Measurements from ENCODE around the gene SELENOP.

The SELENOP gene

DNA sequence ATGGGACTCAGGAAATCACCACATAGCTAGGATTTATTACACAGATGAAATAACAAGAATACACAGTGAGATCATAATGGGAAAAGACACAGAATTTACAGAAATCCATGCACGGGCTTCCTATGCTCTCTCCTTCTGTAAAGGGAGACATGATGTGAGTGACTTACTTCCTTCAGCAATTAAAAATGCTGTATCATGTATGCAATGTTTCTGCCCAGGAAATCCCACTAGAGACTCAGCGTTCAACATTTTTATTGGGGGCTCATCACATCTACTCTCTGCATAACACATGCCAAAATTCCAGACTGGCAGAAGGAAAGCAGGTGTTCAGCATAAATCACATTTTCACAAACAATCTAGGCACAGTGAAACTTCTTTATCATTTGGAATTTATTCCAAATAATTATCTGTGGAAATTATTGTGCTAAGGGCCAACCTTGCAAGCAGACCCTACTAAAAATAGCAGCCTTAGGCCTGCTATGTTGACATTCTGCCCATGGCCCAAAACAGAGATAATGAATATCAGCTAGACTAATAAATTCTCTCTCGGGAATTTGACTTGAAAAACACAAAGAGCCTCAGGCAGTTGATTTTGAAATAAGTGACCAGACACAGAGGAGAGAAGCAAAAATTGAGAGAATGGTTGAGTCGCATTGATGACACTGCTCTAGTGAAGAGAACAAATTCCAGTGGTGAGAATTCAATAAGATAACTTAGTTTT lies 31.4 kb upstream of the SELENOP start:
- H3K27ac ChIP-seq (ENCODE audit: low read length): no peak overlapping the region

DNA sequence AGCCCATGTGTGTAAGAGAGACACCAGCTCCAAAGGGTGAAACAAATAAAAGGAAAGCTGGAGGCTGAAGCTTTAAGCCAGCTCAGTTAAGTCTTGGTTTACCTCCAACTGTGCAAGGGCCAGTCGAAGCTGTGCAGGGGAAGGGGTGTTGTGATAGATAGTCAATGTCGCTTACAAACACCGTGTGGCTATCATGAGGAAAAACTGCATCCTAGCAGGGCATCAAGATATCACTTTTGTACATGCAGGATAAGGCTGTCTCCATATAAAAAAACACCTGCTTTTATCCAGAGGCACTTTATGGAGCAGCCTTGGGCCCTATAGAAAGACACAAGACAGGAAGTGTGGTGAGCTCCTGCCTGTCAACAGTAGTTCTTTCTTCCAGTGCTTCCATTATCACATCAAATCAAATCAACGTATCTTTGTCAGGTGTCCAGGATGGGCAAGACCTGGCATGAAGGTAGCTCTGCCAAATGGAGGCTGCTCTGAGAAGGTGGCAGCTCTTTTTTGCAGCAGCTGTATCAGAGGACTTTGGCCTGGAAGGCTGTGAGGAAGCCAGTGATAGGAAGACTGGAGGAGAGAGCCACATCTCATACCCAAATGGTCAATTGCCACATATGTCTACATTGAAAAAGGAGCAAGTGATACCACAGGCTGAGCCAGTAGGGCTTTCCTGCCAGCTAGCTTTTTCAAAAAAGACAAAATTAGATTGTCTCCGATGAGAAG lies 29.3 kb upstream of the SELENOP start:
- no peaks in the 10 kb centered on the region for H3K36me3 ChIP-seq (ENCODE audit: control insufficient read depth in 1 of 2, insufficient read depth in 2 of 2, low read length in 2 of 2)
- no peaks in the 10 kb centered on the region for H3K9me3 ChIP-seq (ENCODE audit: control insufficient read depth in 1 of 2, low read length in 2 of 2)
- peaks cover 3 to 7% of the 10 kb centered on the region in 2 donors for H3K4me1 ChIP-seq (ENCODE audit: control insufficient read depth in 1 of 2, insufficient read depth in 2 of 2, low read length in 2 of 2)
- H3K27ac ChIP-seq (ENCODE audit: low read length): peak overlapping the region; percentile 35
- no peak overlapping the region for H3K4me3 ChIP-seq (ENCODE audit: low read depth in 1 of 2, low read length in 2 of 2)
- no peaks in the 10 kb centered on the region for H3K27me3 ChIP-seq (ENCODE audit: low read depth, low read length)

More for the DNA sequence above, 31.4 kb upstream of the SELENOP start:
- H3K27me3 ChIP-seq (ENCODE audit: low read depth, low read length): no peaks in the 10 kb centered on the region
- no peak overlapping the region for H3K4me3 ChIP-seq (ENCODE audit: low read depth in 1 of 2, low read length in 2 of 2)
- peaks cover 3 to 7% of the 10 kb centered on the region in 2 donors for H3K4me1 ChIP-seq (ENCODE audit: control insufficient read depth in 1 of 2, insufficient read depth in 2 of 2, low read length in 2 of 2)
- H3K36me3 ChIP-seq (ENCODE audit: control insufficient read depth in 1 of 2, insufficient read depth in 2 of 2, low read length in 2 of 2): no peaks in the 10 kb centered on the region
- no peaks in the 10 kb centered on the region for H3K9me3 ChIP-seq (ENCODE audit: control insufficient read depth in 1 of 2, low read length in 2 of 2)

DNA sequence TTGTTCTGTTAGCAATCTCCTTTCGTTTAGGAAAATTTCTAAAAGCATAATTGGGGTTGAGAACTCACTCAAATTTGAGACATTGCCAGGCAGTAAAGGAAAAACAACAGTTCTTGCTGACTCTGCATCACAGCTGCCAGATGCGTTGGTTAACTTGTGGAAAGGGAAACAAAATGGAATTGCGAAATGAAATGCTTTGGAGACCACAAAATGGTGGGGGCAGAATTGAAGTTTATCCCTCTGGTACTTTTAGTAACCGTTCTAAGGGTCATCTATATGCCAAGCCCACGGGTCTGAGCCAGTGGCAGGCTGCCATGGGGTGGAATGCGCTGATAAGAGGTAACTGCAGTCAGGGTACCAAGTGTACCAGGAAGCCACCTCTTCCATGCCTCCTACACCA lies 28.6 kb upstream of the SELENOP start:
- H3K4me3 ChIP-seq (ENCODE audit: low read depth in 1 of 2, low read length in 2 of 2): no peak overlapping the region
- H3K27me3 ChIP-seq (ENCODE audit: low read depth, low read length): no peaks in the 10 kb centered on the region
- no peaks in the 10 kb centered on the region for H3K36me3 ChIP-seq (ENCODE audit: control insufficient read depth in 1 of 2, insufficient read depth in 2 of 2, low read length in 2 of 2)
- H3K9me3 ChIP-seq (ENCODE audit: control insufficient read depth in 1 of 2, low read length in 2 of 2): no peaks in the 10 kb centered on the region
- H3K27ac ChIP-seq (ENCODE audit: low read length): peak overlapping the region; percentile 35
- peaks cover 3 to 7% of the 10 kb centered on the region in 2 donors for H3K4me1 ChIP-seq (ENCODE audit: control insufficient read depth in 1 of 2, insufficient read depth in 2 of 2, low read length in 2 of 2)

DNA sequence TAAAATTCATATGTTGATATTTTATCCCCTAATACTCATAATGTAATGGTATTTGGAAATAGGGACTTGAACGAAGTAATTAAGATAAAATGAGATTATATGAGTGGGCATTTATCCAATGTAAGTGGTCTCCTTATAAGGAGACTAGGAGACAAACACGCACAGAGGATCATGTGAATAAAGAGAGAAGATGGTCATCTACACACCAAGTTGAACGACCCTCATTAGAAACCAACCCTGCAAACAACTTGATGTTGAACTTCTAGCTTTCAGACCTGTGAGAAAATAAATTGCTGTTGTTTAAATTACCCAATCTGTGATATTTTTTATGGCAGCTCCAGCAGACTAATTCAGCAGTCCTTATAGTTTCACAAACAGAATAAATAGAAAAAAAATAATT lies 27.5 kb upstream of the SELENOP start:
- Histone ChIP-seq H3K27me3 (ENCODE audit: low read depth, low read length) (no peaks in the 10 kb centered on the region), H3K4me3 (ENCODE audit: low read depth in 1 of 2, low read length in 2 of 2) (no peak overlapping the region), H3K27ac (ENCODE audit: low read length) (no peak overlapping the region), H3K4me1 (ENCODE audit: control insufficient read depth in 1 of 2, insufficient read depth in 2 of 2, low read length in 2 of 2) (peaks cover 3 to 7% of the 10 kb centered on the region in 2 donors), H3K9me3 (ENCODE audit: control insufficient read depth in 1 of 2, low read length in 2 of 2) (no peaks in the 10 kb centered on the region), H3K36me3 (ENCODE audit: control insufficient read depth in 1 of 2, insufficient read depth in 2 of 2, low read length in 2 of 2) (no peaks in the 10 kb centered on the region)

DNA sequence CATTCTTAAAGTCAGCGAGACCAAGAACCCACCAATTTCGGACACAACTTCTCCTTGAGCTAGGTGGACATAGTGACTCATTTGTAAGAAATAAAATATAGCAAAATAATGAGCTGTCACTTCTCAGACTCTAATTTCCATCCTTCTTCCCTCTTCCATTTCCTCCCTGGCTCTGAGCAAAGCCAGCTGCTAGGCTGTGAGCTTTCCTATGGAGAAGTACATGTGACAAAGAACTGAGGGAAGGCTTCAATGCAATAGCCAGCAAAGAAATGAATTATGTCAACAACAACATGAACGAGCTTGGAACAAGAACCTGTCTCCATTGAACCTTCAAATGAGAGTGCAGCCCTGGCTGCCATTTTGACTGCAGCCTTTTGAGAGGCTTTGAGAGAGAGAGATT lies 25.9 kb upstream of the SELENOP start:
- H3K4me1 ChIP-seq (ENCODE audit: control insufficient read depth in 1 of 2, insufficient read depth in 2 of 2, low read length in 2 of 2): peaks cover under 1 to 7% of the 10 kb centered on the region in 2 donors
- no peaks in the 10 kb centered on the region for H3K27me3 ChIP-seq (ENCODE audit: low read depth, low read length)
- H3K36me3 ChIP-seq (ENCODE audit: control insufficient read depth in 1 of 2, insufficient read depth in 2 of 2, low read length in 2 of 2): no peaks in the 10 kb centered on the region
- no peak overlapping the region for H3K27ac ChIP-seq (ENCODE audit: low read length)
- H3K9me3 ChIP-seq (ENCODE audit: control insufficient read depth in 1 of 2, low read length in 2 of 2): no peaks in the 10 kb centered on the region
- H3K4me3 ChIP-seq (ENCODE audit: low read depth in 1 of 2, low read length in 2 of 2): no peak overlapping the region

DNA sequence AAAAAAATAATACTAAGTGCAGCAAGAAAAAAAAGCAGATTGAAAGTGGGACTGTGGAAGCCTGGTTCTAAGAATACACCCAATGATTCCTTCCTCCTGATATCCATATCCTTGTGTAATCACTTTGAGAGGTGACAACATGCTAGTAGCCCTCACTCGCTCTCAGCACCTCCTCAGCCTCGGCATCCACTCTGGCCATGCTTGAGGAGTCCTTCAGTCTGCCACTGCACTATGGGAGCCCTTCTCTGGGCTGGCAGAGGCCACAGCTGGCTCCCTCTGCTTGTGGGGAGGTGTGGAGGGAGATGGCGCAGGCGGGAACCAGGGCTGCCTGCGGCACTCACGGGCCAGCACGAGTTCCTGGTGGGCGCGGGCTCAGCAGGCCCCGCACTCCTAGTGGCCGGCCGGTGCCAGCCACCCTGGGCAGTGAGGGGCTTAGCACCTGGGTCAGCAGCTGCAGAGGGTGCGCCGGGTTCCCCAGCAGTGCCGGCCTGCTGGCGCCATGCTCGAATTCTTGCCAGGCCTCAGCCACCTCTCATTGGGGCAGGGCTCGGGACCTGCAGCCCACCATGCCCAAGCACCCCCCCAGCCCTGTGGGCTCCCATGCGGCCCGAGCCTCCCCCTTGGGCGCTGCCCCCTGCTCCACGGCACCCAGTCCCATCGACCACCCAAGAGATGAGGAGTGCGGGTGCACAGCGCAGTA lies 24.5 kb upstream of the SELENOP start:
- H3K9me3 ChIP-seq (ENCODE audit: control insufficient read depth in 1 of 2, low read length in 2 of 2): no peaks in the 10 kb centered on the region
- no peaks in the 10 kb centered on the region for H3K27me3 ChIP-seq (ENCODE audit: low read depth, low read length)
- no peak overlapping the region for H3K4me3 ChIP-seq (ENCODE audit: low read depth in 1 of 2, low read length in 2 of 2)
- no peak overlapping the region for H3K27ac ChIP-seq (ENCODE audit: low read length)
- peaks cover 0 to 7% of the 10 kb centered on the region in 2 donors for H3K4me1 ChIP-seq (ENCODE audit: control insufficient read depth in 1 of 2, insufficient read depth in 2 of 2, low read length in 2 of 2)
- no peaks in the 10 kb centered on the region for H3K36me3 ChIP-seq (ENCODE audit: control insufficient read depth in 1 of 2, insufficient read depth in 2 of 2, low read length in 2 of 2)

DNA sequence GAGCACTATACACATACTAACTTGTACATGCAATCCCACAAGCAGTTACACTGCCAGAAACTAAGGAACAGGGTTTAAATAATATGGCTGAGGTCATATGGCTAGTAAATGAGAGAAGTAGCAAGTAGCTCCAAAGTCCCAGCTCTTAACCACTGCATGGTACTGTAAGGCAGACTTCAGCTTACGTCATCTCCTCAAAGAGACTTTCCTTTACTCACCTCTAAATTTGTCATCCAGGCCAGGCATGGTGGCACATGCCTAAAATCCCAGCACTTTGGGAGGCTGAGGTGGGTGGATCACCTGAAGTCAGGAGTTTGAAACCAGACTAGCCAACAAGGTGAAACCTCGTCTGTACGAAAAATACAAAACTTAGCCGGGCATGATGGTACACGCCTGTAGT lies 20.4 kb upstream of the SELENOP start:
- Histone ChIP-seq H3K36me3 (ENCODE audit: control insufficient read depth in 1 of 2, insufficient read depth in 2 of 2, low read length in 2 of 2) (no peaks in the 10 kb centered on the region), H3K4me3 (ENCODE audit: low read depth in 1 of 2, low read length in 2 of 2) (no peak overlapping the region), H3K4me1 (ENCODE audit: control insufficient read depth in 1 of 2, insufficient read depth in 2 of 2, low read length in 2 of 2) (peaks cover 0 to 7% of the 10 kb centered on the region in 2 donors), H3K9me3 (ENCODE audit: control insufficient read depth in 1 of 2, low read length in 2 of 2) (no peaks in the 10 kb centered on the region), H3K27me3 (ENCODE audit: low read depth, low read length) (no peaks in the 10 kb centered on the region), H3K27ac (ENCODE audit: low read length) (no peak overlapping the region)

DNA sequence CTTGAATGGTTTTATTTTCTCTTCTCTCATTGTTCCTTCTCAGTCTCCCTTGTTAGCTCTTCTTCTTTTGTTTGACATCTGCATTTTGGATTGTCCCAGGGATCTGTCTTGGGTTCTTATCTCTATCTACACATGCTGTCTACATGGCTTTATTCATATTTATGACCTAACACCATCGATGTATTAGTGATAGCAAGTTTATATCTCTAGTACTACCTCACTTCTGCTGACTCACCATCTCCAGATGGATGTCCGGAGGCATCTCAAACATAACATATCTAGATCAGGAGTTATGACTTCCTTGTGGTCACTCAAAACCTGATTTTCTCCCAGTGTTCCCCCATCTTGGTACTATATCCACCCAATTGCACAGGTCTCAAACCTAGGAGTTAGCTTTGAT lies 19.2 kb upstream of the SELENOP start:
- Histone ChIP-seq H3K4me1 (ENCODE audit: control insufficient read depth in 1 of 2, insufficient read depth in 2 of 2, low read length in 2 of 2) (peaks cover 0 to 10% of the 10 kb centered on the region in 2 donors), H3K9me3 (ENCODE audit: control insufficient read depth in 1 of 2, low read length in 2 of 2) (no peaks in the 10 kb centered on the region), H3K27me3 (ENCODE audit: low read depth, low read length) (no peaks in the 10 kb centered on the region), H3K36me3 (ENCODE audit: control insufficient read depth in 1 of 2, insufficient read depth in 2 of 2, low read length in 2 of 2) (no peaks in the 10 kb centered on the region), H3K4me3 (ENCODE audit: low read depth in 1 of 2, low read length in 2 of 2) (no peak overlapping the region), H3K27ac (ENCODE audit: low read length) (no peak overlapping the region)

DNA sequence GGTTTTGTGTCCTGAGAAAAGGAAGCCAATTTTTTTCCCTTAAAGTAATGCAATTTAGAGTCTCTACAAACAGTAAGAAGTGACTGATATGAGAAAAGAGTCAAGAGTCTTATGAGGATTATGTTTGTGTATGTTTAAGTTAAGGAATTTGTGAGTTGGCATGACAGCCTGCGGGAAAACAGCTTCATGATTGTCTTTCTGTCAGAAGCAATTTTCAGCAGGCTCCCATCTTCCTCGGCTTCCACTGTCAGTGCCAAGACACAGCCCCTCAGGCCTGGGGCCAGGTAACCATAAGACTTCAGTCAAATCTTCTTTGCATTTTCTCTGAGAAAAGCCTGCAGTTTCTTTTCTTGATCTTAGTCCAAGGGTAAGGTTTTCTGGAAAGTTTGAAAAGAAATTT lies 17.0 kb upstream of the SELENOP start:
- Histone ChIP-seq H3K27me3 (ENCODE audit: low read depth, low read length) (no peaks in the 10 kb centered on the region), H3K4me1 (ENCODE audit: control insufficient read depth in 1 of 2, insufficient read depth in 2 of 2, low read length in 2 of 2) (peaks cover 0 to 10% of the 10 kb centered on the region in 2 donors), H3K9me3 (ENCODE audit: control insufficient read depth in 1 of 2, low read length in 2 of 2) (no peaks in the 10 kb centered on the region), H3K36me3 (ENCODE audit: control insufficient read depth in 1 of 2, insufficient read depth in 2 of 2, low read length in 2 of 2) (no peaks in the 10 kb centered on the region), H3K4me3 (ENCODE audit: low read depth in 1 of 2, low read length in 2 of 2) (no peak overlapping the region), H3K27ac (ENCODE audit: low read length) (no peak overlapping the region)

DNA sequence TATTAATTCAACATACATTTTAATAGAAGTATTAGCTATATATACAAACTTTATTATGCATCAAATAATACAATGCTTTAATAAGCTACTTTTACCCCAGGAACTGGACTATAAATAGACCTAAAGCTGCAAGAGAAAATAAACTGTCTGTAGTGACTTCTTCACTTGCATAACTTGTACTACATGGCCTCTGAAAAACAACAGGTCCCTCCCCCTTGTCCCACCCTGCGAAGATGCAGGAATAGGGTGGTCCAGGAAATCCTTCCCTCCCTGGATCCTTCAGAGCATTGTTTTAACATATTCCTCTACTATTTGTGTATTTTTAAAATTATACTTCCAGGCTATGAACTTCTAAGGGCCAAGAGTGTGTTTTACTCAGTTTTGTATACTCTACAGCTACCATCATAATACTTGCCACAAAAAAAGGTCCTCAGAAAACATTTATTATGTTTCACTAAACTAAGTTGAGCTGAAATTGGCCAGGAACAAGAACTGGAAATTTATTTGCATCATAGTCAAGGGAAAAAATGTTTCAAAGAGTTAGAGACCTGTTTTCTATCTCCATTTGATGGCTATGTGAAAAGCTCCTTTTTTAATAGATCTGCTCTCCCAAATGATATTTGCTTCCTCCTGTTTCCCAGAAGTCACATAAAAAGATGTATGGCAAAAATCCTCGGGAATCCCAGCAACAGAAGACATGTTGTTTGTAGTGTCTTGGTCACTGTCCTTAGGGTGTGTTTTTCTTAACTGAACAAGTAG lies 15.2 kb upstream of the SELENOP start:
- Histone ChIP-seq H3K27ac (ENCODE audit: low read length) (no peak overlapping the region), H3K9me3 (ENCODE audit: control insufficient read depth in 1 of 2, low read length in 2 of 2) (no peaks in the 10 kb centered on the region), H3K36me3 (ENCODE audit: control insufficient read depth in 1 of 2, insufficient read depth in 2 of 2, low read length in 2 of 2) (no peaks in the 10 kb centered on the region), H3K4me1 (ENCODE audit: control insufficient read depth in 1 of 2, insufficient read depth in 2 of 2, low read length in 2 of 2) (peaks cover 0 to 10% of the 10 kb centered on the region in 2 donors), H3K4me3 (ENCODE audit: low read depth in 1 of 2, low read length in 2 of 2) (no peak overlapping the region), H3K27me3 (ENCODE audit: low read depth, low read length) (no peaks in the 10 kb centered on the region)
